Endothelial cell (in vitro differentiated cells): Measurements from ENCODE around the gene GALNT2. TPM values are rescaled to one million over a fixed set of nuclear protein-coding genes. Genes with fewer than 3 reads are reported as not detected.

ENCODE experiments used
- DNase-seq: peaks from one replicate; pipeline ENCODE4 v3.0.0; 2021; ENCODE audit warnings: low spot score
- H3K27ac Mint-ChIP-seq: one replicate; pipeline ENCODE4 v1.8.0; 2021; ENCODE audit warnings: mixed read lengths, inconsistent platforms; ENCODE audit not compliant: unreplicated experiment
- H3K27me3 Mint-ChIP-seq: one replicate; pipeline ENCODE4 v1.8.0; 2021; ENCODE audit warnings: mild to moderate bottlenecking, moderate library complexity, mixed read lengths, inconsistent platforms; ENCODE audit not compliant: unreplicated experiment
- H3K36me3 Mint-ChIP-seq: one replicate; pipeline ENCODE4 v1.8.0; 2021; ENCODE audit warnings: mild to moderate bottlenecking, low read depth, mixed read lengths, inconsistent platforms; ENCODE audit not compliant: unreplicated experiment
- H3K4me1 Mint-ChIP-seq: one replicate; pipeline ENCODE4 v1.8.0; 2021; ENCODE audit warnings: mild to moderate bottlenecking, mixed read lengths, inconsistent platforms; ENCODE audit not compliant: unreplicated experiment
- H3K4me3 Mint-ChIP-seq: one replicate; pipeline ENCODE4 v1.8.0; 2021; ENCODE audit warnings: mild to moderate bottlenecking, mixed read lengths, inconsistent platforms; ENCODE audit not compliant: unreplicated experiment
- H3K9me3 Mint-ChIP-seq: one replicate; pipeline ENCODE4 v1.8.0; 2021; ENCODE audit warnings: mixed read lengths, inconsistent platforms; ENCODE audit not compliant: unreplicated experiment
- CTCF ChIP-seq: fragments of 200-600 bp; sonication (generic); IDR thresholded peaks from one replicate; pipeline ENCODE4 v1.5.0; 2021; ENCODE audit warnings: antibody characterized with exemption; ENCODE audit not compliant: unreplicated experiment
- total RNA-seq: library from RNA; stranded (reverse); fragmentation: NEBNext Ultra II Directional; extraction: Animal tissue kit (Norgen Biotek cat#: 25700); gene quantifications from one replicate; pipeline ENCODE4 v1.2.1, GENCODE V29; 2021; ENCODE audit not compliant: unreplicated experiment

GALNT2 gene
- total RNA-seq, 1 donor from 2014 or later, result 74.8 TPM

- Mint-ChIP-seq H3K36me3 (peaks cover 6% of the 10 kb centered on the region), H3K27ac (no peak overlapping the region), H3K9me3 (no peaks in the 10 kb centered on the region), H3K27me3 (peaks cover 2% of the 10 kb centered on the region), H3K4me1 (peaks cover 45% of the 10 kb centered on the region), H3K4me3 (no peak overlapping the region)
- TF ChIP-seq CTCF, result no peak
- DNase-seq, result no peak
Observed at GRCh38 chr1:230139741-230140140, 72.7 kb downstream of the GALNT2 start.

GRCh38 chr1:230140221-230141020 is 73.4 kb downstream of the GALNT2 start:
- Mint-ChIP-seq H3K4me1 (peaks cover 39% of the 10 kb centered on the region), H3K27ac (peak overlapping the region; percentile 84), H3K4me3 (peak overlapping the region; percentile 35), H3K36me3 (peaks cover 6% of the 10 kb centered on the region), H3K27me3 (peaks cover 2% of the 10 kb centered on the region), H3K9me3 (no peaks in the 10 kb centered on the region)
- DNase-seq, result peak; percentile 54
- TF ChIP-seq CTCF, result no peak

- Mint-ChIP-seq H3K4me1 (peaks cover 41% of the 10 kb centered on the region), H3K27me3 (peaks cover 2% of the 10 kb centered on the region), H3K27ac (peak overlapping the region; percentile 27), H3K4me3 (no peak overlapping the region), H3K36me3 (peaks cover 6% of the 10 kb centered on the region), H3K9me3 (no peaks in the 10 kb centered on the region)
- TF ChIP-seq CTCF, result no peak
- no peak for DNase-seq
Observed at GRCh38 chr1:230141021-230141648, 74.1 kb downstream of the GALNT2 start.

- Mint-ChIP-seq H3K4me1 (peaks cover 37% of the 10 kb centered on the region), H3K4me3 (no peak overlapping the region), H3K27ac (peak overlapping the region; percentile 57), H3K27me3 (peaks cover 2% of the 10 kb centered on the region), H3K9me3 (no peaks in the 10 kb centered on the region), H3K36me3 (peaks cover 6% of the 10 kb centered on the region)
- DNase-seq, result no peak
- TF ChIP-seq CTCF, result no peak
Observed at GRCh38 chr1:230141797-230142607, 75.0 kb downstream of the GALNT2 start.
